Hepatic stellate cell (primary cell): ENCODE results near the gene CHRNA3.
"Not testable (repeated sequence)": the region's sequence is repeated elsewhere in the genome, so short reads cannot be mapped to it uniquely, and the experiment has no call there.

Experiments
- DNase-seq: peaks from one replicate; pipeline ENCODE4 v3.0.0; 2011; ENCODE audit warnings: low spot score

CHRNA3 gene

DNA sequence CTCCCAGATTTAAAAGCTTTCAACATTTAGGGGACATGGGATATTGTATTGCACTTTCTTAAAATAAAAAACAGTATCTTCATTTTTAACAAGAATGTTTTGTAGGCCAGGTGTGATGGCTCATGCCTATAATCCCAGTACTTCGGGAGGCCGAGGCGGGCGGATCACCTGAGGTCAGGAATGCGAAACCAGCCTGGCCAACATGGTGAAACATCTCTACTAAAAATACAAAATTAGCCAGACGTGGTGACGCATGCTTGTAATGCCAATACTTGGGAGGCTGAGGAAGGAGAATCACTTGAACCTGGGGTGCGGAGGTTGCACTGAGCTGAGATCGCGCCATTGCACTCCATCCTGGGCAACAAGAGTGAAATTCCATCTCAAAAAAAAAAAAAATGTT is 60.6 kb downstream of the CHRNA3 start:
- DNase-seq, result not testable (repeated sequence)

GRCh38 chr15:78552597-78552996 is 68.2 kb downstream of the CHRNA3 start:
- no peak for DNase-seq

- no peak for DNase-seq
Observed at GRCh38 chr15:78551902-78552301, 68.9 kb downstream of the CHRNA3 start.

DNA sequence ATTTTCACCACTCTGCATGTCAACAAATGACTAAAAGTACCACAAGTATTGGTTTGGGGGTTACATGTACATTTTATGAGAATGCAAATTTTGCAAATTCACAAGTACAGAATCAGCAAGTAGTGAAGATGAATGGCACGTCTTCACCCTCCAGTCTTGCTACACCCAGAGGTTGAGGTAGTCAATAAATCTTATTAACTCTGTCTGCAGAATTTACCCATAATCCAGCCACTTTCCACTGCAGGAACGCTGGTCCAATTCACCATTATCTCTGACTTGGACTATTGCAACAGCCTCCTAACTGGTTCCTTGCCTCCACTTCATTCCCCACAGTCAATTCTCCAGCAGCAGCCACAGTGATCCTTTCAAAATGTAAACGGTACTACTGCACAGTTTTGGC is 70.0 kb downstream of the CHRNA3 start:
- DNase-seq, result no peak

DNA sequence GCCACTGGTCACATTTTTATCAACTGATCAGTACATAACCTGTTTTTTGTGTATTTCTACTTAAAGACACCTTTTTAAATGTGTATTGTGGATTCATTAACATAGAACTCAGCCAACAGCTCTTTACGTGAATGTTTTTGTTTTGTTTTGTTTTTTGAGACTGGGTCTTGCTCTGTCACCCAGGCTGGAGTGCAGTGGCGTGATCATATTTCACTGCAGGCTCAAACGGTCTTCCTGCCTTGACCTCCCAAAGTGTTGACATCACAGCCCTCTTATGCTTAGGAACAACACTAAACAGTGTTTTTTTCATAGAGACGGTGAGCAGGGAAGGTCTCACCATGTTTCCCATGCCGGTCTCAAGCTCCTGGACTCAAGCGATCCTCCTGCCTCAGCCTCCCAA is 70.6 kb downstream of the CHRNA3 start:
- DNase-seq, result no peak
